Heart right ventricle (tissue), 16 donors: ENCODE measurements around the gene SKAP1. TPM values are rescaled to one million over a fixed set of nuclear protein-coding genes. Genes with fewer than 3 reads are reported as not detected.

Experiments
- ATAC-seq, 8 donors: fragments of 200-7000 bp; cut with Tn5 transposase; one replicate each; pipeline ENCODE4 v1.9.1; 2020; ENCODE audit warnings: mild to moderate bottlenecking in 8 of 8, moderate library complexity in 8 of 8, moderate number of reproducible peaks in 1 of 8
- DNase-seq, 2 donors: peaks; one replicate each; pipeline ENCODE4 v3.0.0-alpha.2; 2020
- H3K27ac ChIP-seq, 10 donors: fragments of 200-600 bp; sonication (generic) in 2 of 10; one replicate each; pipeline versions ENCODE4 v1.5.0 to v1.8.0; 2020 to 2022; ENCODE audit warnings: mild to moderate bottlenecking in 3 of 10
- H3K27me3 ChIP-seq, 7 donors: fragments of 200-600 bp; one replicate each; pipeline ENCODE4 v1.8.0; 2021 to 2022; ENCODE audit warnings: mild to moderate bottlenecking in 2 of 7
- H3K36me3 ChIP-seq, 9 donors: fragments of 200-600 bp; sonication (generic) in 1 of 9; one replicate each; pipeline versions ENCODE4 v1.5.0 to v1.8.0; 2020 to 2022; ENCODE audit warnings: mild to moderate bottlenecking in 2 of 9
- H3K4me1 ChIP-seq, 9 donors: fragments of 200-600 bp; sonication (generic) in 1 of 9; one replicate each; pipeline versions ENCODE4 v1.5.0 to v1.8.0; 2020 to 2022; ENCODE audit warnings: mild to moderate bottlenecking in 4 of 9
- H3K4me3 ChIP-seq, 10 donors: fragments of 200-600 bp; sonication (generic) in 2 of 10; one replicate each; pipeline versions ENCODE4 v1.5.0 to v1.8.0; 2020 to 2022; ENCODE audit warnings: mild to moderate bottlenecking in 7 of 10, moderate library complexity in 2 of 10
- H3K9me3 ChIP-seq, 11 donors: fragments of 200-600 bp in 10 of 11; sonication (generic) in 2 of 11; one replicate each; pipeline versions ENCODE4 v1.5.0 to v1.8.0; 2013 to 2022; ENCODE audit warnings: mild to moderate bottlenecking in 2 of 11, control low read depth in 1 of 11, moderate library complexity in 1 of 11
- CTCF ChIP-seq, 9 donors: fragments of 200-600 bp; sonication (generic) in 2 of 9; IDR thresholded peaks; one replicate each; pipeline versions ENCODE4 v1.5.0 to v1.8.0; 2021 to 2022; ENCODE audit warnings: antibody characterized with exemption in 9 of 9, mild to moderate bottlenecking in 5 of 9, moderate library complexity in 1 of 9
- WGBS, 2 donors: extraction: QIAGEN DNeasy Blood & Tissue Kit; methylation state at CpG; one replicate each; pipeline ENCODE4 v1.1.7; 2013; ENCODE audit warnings: inconsistent platforms in 1 of 2; 5-methylcytosine and 5-hydroxymethylcytosine counted together
- intact Hi-C, 10 donors: fragments of 100-400 bp; cut with DNase I; formaldehyde crosslinking; loops; one replicate each; pipeline versions ENCODE4 v1.11.1 to v1.14.2; 2022
- polyA plus RNA-seq, 2 donors: library from polyadenylated mRNA; stranded (reverse); fragments of 200-250 nt; gene quantifications; one replicate each; pipeline ENCODE4 v1.2.3, GENCODE V29; 2013
- total RNA-seq, 10 donors: library from RNA; stranded (reverse); fragmentation: NEBNext Ultra II Directional in 3 of 10; extraction: Animal tissue kit (Norgen Biotek cat#: 25700) in 3 of 10; gene quantifications; one replicate each; pipeline versions ENCODE4 v1.2.1 to v1.2.4, GENCODE V29; 2021 to 2023
- donor health status: Arrhythmogenic right ventricular cardiomyopathy.
- donor health status: ischemic (EF 13 %, LVEDD 7.1; RV severe dilation, severe dysfunction).
- donor health status: healthy with polysubstance abuse.
- donor health status: DM: no; HTN: yes; CAD: no.
- donor health status: DM: no; HTN: no; CAD: no.
- donor health status: ischemic (EF 25% LVEDD 6.9; RV normal size, moderate dysfunction).
- donor health status: ischemic (EF 25% LVEDD 5.7; RV mildly dilated, moderate dysfunction).
- donor health status: healthy.
- donor health status: DM: yes; HTN: yes; CAD: no.
- donor health status: Ischemic cardiomyopathy.
- donor health status: ischemic (EF 35%, LVEDD 5.7; RV mildly dilated, moderate dysfunction).
- donor health status: nonischemic (EF 11% LVEDD 7.7; RV severe dilation, severe dysfunction).
- donor health status: DM: yes; HTN: yes; CAD: no.
- donor health status: PGD.
- donor health status: ischemic (EF 29% LVEDD 5.4; RV normal size, mild dysfunction).
- donor health status: nonischemic (EF 23%, LVEDD 6.1; RV moderate dilation, normal function).

The SKAP1 gene
- total and polyA plus RNA-seq, 12 donors = 0.33 to 1.7 (median 0.75) TPM; not detected in 5

- peaks cover 0 to 100% (median 88%) of the 10 kb centered on the region in 7 donors for H3K27me3 ChIP-seq
- no peaks in the 10 kb centered on the region for H3K36me3 ChIP-seq
- no peak for TF ChIP-seq CTCF (IDR thresholded peaks at IDR 0.05)
- H3K27ac ChIP-seq = no peak overlapping the region
- no peak for ATAC-seq
- no peaks in the 10 kb centered on the region for H3K4me1 ChIP-seq
- DNase-seq = no peak
- intact Hi-C loops = loop anchor here in 8 of 10 donors (5.0 to 10.0 kb wide), 5 partner anchors 257 to 310 kb away; partner anchors contain the start of genes HOXB8 (in 5 of the 8), HOXB7 (in 3 of the 8), HOXB3 (in 2 of the 8) and HOXB5 (in 2 of the 8)
- H3K9me3 ChIP-seq = no peaks in the 10 kb centered on the region
- H3K4me3 ChIP-seq = no peak overlapping the region
Observed at GRCh38 chr17:48335146-48335784, 94.7 kb downstream of the SKAP1 start.

- H3K4me3 ChIP-seq = no peak overlapping the region
- DNase-seq = no peak
- no peaks in the 10 kb centered on the region for H3K9me3 ChIP-seq
- no peaks in the 10 kb centered on the region for H3K36me3 ChIP-seq
- WGBS, 2 donors = 88 to 94% methylated on average over 1 of the region's 1 CpG
- TF ChIP-seq CTCF (IDR thresholded peaks at IDR 0.05) = no peak
- H3K4me1 ChIP-seq = no peaks in the 10 kb centered on the region
- intact Hi-C loops = loop anchor here in 5 of 10 donors (10.0 kb wide), 3 partner anchors 262 to 308 kb away; partner anchors contain the start of genes HOXB7 (in 3 of the 5), HOXB8 (in 3 of the 5), HOXB3 (in 1 of the 5) and HOXB5 (in 1 of the 5)
- H3K27me3 ChIP-seq = peaks cover 0 to 100% (median 90%) of the 10 kb centered on the region in 7 donors
- H3K27ac ChIP-seq = no peak overlapping the region
- no peak for ATAC-seq
Observed at GRCh38 chr17:48333034-48333530, 96.9 kb downstream of the SKAP1 start.

GRCh38 chr17:48330887-48331286 lies 99.1 kb downstream of the SKAP1 start:
- Histone ChIP-seq H3K4me1 (no peaks in the 10 kb centered on the region), H3K27ac (no peak overlapping the region), H3K4me3 (no peak overlapping the region), H3K9me3 (no peaks in the 10 kb centered on the region), H3K36me3 (no peaks in the 10 kb centered on the region), H3K27me3 (peaks cover 0 to 100% (median 96%) of the 10 kb centered on the region in 7 donors)
- intact Hi-C loops = loop anchor here in 5 of 10 donors (10.0 kb wide), 3 partner anchors 264 to 306 kb away; partner anchors contain the start of genes HOXB7 (in 3 of the 5), HOXB8 (in 3 of the 5), HOXB3 (in 1 of the 5) and HOXB5 (in 1 of the 5)
- ATAC-seq = no peak
- DNase-seq = no peak
- no peak for TF ChIP-seq CTCF (IDR thresholded peaks at IDR 0.05)
- WGBS, 2 donors = 69 to 70% methylated on average over 4 of the region's 4 CpGs

GRCh38 chr17:48330421-48330820 lies 99.6 kb downstream of the SKAP1 start:
- peaks cover 0 to 100% (median 93%) of the 10 kb centered on the region in 7 donors for H3K27me3 ChIP-seq
- no peak overlapping the region for H3K27ac ChIP-seq
- intact Hi-C loops = loop anchor here in 5 of 10 donors (10.0 kb wide), 3 partner anchors 264 to 306 kb away; partner anchors contain the start of genes HOXB7 (in 3 of the 5), HOXB8 (in 3 of the 5), HOXB3 (in 1 of the 5) and HOXB5 (in 1 of the 5)
- no peaks in the 10 kb centered on the region for H3K4me1 ChIP-seq
- no peaks in the 10 kb centered on the region for H3K9me3 ChIP-seq
- 64% methylated on average over 3 of the region's 3 CpGs for WGBS, 2 donors
- ATAC-seq (no peak), DNase-seq (no peak)
- TF ChIP-seq CTCF (IDR thresholded peaks at IDR 0.05) = no peak
- no peak overlapping the region for H3K4me3 ChIP-seq
- H3K36me3 ChIP-seq = no peaks in the 10 kb centered on the region
